ENCODE measurements around the gene USP24. TPM values are rescaled to one million over a fixed set of nuclear protein-coding genes. Genes with fewer than 3 reads are reported as not detected.

USP24 gene
- total and polyA plus RNA-seq, 11 donors = 13.9 to 53.7 (median 35.4) TPM

DNA sequence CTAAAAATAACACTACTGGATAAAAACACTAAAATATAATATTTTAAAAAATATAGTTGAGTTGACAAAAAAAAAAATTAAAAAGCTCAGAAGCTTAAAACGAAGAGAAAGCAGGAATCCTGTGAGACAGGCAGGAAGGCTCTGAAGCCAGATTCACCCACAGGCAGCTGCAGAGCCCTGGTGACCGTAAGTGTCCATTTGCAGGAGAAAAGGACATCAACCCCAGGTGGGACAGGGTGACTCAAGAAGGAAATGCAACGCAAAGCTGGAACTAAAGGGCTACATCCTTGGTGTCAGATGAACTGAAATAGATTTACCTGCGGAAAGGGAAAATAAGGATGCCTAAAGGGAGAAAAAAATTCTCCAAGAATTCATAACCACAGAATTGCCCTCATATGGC lies 46.8 kb downstream of the USP24 start:
- Histone ChIP-seq H3K36me3 (peaks cover 0 to 89% (median 66%) of the 10 kb centered on the region in 9 donors), H3K4me3 (no peak overlapping the region), H3K27me3 (no peaks in the 10 kb centered on the region), H3K9me3 (no peaks in the 10 kb centered on the region), H3K27ac (no peak overlapping the region), H3K4me1 (peaks cover 0 to 38% (median 10%) of the 10 kb centered on the region in 12 donors)
- no peak for ATAC-seq
- TF ChIP-seq, protein P1, sequence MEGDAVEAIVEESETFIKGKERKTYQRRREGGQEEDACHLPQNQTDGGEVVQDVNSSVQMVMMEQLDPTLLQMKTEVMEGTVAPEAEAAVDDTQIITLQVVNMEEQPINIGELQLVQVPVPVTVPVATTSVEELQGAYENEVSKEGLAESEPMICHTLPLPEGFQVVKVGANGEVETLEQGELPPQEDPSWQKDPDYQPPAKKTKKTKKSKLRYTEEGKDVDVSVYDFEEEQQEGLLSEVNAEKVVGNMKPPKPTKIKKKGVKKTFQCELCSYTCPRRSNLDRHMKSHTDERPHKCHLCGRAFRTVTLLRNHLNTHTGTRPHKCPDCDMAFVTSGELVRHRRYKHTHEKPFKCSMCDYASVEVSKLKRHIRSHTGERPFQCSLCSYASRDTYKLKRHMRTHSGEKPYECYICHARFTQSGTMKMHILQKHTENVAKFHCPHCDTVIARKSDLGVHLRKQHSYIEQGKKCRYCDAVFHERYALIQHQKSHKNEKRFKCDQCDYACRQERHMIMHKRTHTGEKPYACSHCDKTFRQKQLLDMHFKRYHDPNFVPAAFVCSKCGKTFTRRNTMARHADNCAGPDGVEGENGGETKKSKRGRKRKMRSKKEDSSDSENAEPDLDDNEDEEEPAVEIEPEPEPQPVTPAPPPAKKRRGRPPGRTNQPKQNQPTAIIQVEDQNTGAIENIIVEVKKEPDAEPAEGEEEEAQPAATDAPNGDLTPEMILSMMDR (IDR thresholded peaks at IDR 0.05) = no peak
- TF ChIP-seq POLR2A (IDR thresholded peaks at IDR 0.05) = no peak
- 79 to 85% (median 83%) methylated on average over 4 of the region's 4 CpGs for WGBS, 4 donors
- intact Hi-C loops (cut with DNase I) = loop anchor here in 2 of 10 donors (5.0 kb wide), 1 partner anchor 44 kb away; no protein-coding TSS in a partner anchor
- DNase-seq = no peak

DNA sequence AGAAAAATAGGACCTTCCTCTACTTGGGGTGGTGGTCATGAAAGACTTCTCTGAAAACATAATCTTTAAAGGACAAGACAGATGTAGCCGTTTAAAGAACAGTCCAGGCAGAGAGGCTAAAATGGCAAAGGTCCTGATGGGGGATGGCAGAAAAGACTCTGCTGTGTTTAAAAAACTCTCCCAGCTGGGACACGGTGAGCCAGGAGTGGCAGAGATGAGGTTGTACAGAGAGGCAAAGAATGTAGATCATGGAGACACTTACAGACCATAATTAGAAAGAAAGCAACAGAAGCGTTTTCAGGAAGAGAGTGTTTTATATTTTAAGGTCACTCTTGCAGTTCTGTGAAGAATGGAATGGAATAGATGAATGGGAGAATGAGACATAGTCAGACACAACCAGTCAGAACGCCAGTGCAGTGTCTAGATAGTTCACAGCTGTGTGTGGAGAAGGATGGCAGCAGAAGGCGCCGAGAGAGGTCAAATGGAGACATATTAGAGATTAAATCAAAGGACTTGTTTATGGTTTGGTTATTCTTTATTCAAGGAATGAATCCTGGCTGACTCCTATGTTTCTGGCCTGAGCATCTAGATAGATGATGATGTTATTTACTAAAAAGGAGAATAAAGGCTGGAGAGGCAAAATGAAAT lies 47.8 kb downstream of the USP24 start:
- 68 to 80% (median 69%) methylated on average over 6 of the region's 6 CpGs for WGBS, 4 donors
- H3K27ac ChIP-seq = peak overlapping the region in 1 of 12 donors; percentile 7
- TF ChIP-seq, protein P1 (IDR thresholded peaks at IDR 0.05) = no peak
- TF ChIP-seq POLR2A (IDR thresholded peaks at IDR 0.05) = no peak
- no peaks in the 10 kb centered on the region for H3K27me3 ChIP-seq
- no peaks in the 10 kb centered on the region for H3K9me3 ChIP-seq
- H3K4me1 ChIP-seq = peaks cover 0 to 31% (median 5%) of the 10 kb centered on the region in 12 donors
- H3K4me3 ChIP-seq = no peak overlapping the region
- peaks cover 0 to 93% (median 69%) of the 10 kb centered on the region in 9 donors for H3K36me3 ChIP-seq
- DNase-seq (no peak), ATAC-seq (peak in 3 of 4 donors; percentile 31 to 53 (median 38))
- intact Hi-C loops (cut with DNase I) = loop anchor here in 2 of 10 donors (5.0 kb wide), 1 partner anchor 45 kb away; no protein-coding TSS in a partner anchor

DNA sequence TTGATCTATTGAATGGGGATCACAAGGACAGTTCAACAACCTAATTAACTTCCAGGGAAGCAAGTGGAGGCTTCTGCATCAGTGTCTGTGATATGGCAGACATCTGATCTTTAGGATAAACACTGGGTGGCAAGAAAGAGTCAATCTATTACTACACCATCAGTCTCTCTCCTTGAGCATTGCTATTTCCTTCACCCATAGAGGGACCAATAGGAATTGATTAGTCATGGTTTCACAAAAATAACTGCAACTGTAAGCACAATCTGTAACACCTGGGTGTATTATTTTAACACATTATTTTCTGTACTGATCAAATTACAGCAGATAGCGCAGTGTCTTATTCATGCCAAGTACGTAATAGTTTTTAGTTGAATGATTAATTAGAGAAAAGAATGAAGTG lies 50.3 kb downstream of the USP24 start:
- TF ChIP-seq, protein P1 (IDR thresholded peaks at IDR 0.05) = no peak
- no peak for TF ChIP-seq POLR2A (IDR thresholded peaks at IDR 0.05)
- DNase-seq = no peak
- WGBS, 4 donors = 97 to 100% (median 99%) methylated on average over 2 of the region's 2 CpGs
- peaks cover 0 to 97% (median 73%) of the 10 kb centered on the region in 9 donors for H3K36me3 ChIP-seq
- H3K27me3 ChIP-seq = no peaks in the 10 kb centered on the region
- no peak overlapping the region for H3K4me3 ChIP-seq
- ATAC-seq = no peak
- intact Hi-C loops (cut with DNase I) = loop anchor here in 2 of 10 donors (5.0 kb wide), 1 partner anchor 47 kb away; no protein-coding TSS in a partner anchor
- H3K27ac ChIP-seq = no peak overlapping the region
- H3K9me3 ChIP-seq = no peaks in the 10 kb centered on the region
- peaks cover 0 to 19% (median 0%) of the 10 kb centered on the region in 12 donors for H3K4me1 ChIP-seq

DNA sequence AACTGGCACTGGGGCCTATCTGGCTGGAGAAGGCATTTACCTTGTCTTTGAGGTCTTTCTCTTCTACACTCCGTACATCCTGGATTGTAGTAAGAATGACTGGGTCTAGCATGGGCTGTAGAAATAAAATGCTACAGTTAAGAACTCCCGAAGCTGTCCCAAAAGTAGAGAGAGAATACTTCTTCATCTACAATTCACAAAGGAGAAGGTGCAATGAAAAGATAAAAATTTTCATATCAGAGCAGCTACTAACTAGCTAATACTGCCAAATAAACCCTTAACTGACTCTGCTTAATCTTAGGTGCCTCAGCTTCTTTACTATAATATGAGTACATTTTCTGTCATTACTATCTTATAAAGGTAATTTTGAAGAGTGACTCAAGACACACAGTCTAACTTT lies 55.6 kb downstream of the USP24 start:
- DNase-seq (no peak), ATAC-seq (no peak)
- no peak overlapping the region for H3K4me3 ChIP-seq
- peaks cover 0 to 99% (median 84%) of the 10 kb centered on the region in 9 donors for H3K36me3 ChIP-seq
- 95 to 98% (median 96%) methylated on average over 2 of the region's 2 CpGs for whole genome bisulfite sequencing, 4 donors
- intact Hi-C loops (cut with DNase I) = loop anchor here in 6 of 10 donors (5.0 to 10.0 kb wide), 4 partner anchors 55 to 1545 kb away; partner anchors contain the start of gene USP24 (in 1 of the 6)
- TF ChIP-seq, protein P1 (IDR thresholded peaks at IDR 0.05) = no peak
- no peak for TF ChIP-seq POLR2A (IDR thresholded peaks at IDR 0.05)
- no peaks in the 10 kb centered on the region for H3K27me3 ChIP-seq
- H3K27ac ChIP-seq = no peak overlapping the region
- peaks cover 0 to 4% (median 0%) of the 10 kb centered on the region in 12 donors for H3K4me1 ChIP-seq
- no peaks in the 10 kb centered on the region for H3K9me3 ChIP-seq
